Iris pigment epithelial cell (primary cell): ENCODE data around the gene GOLGA6A.
"Not testable (repeated sequence)": the region's sequence is repeated elsewhere in the genome, so short reads cannot be mapped to it uniquely, and the experiment has no call there.

Source experiments
- DNase-seq: peaks from one replicate; pipeline ENCODE4 v3.0.0-alpha.2; 2011; ENCODE audit warnings: low read depth

Gene GOLGA6A

DNA sequence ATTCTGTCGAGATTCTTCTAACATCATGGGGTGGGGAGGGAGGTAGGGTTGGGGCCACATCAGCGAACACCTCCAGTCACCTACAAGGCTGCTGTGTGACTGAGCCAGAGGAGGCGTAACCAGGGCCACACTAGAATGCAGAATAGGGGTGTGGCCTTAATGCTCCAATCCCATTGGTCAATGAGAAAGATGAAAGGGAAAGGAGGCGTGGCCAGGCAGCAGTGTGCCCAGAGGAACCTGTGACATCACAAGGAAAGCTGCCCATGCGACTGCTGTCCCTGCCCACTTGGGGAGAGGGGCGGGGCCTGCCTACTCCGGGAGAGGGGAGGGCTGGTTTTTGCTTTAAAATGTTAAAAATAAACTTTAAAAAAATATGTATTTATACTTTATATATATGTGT is at the start of gene GOLGA6A:
TSS of gene GOLGA6A (minus strand) at position 101 of the 400 bp plus-strand sequence. CDS start at position 60, 41 bp downstream.
- not testable (repeated sequence) for DNase-seq

DNA sequence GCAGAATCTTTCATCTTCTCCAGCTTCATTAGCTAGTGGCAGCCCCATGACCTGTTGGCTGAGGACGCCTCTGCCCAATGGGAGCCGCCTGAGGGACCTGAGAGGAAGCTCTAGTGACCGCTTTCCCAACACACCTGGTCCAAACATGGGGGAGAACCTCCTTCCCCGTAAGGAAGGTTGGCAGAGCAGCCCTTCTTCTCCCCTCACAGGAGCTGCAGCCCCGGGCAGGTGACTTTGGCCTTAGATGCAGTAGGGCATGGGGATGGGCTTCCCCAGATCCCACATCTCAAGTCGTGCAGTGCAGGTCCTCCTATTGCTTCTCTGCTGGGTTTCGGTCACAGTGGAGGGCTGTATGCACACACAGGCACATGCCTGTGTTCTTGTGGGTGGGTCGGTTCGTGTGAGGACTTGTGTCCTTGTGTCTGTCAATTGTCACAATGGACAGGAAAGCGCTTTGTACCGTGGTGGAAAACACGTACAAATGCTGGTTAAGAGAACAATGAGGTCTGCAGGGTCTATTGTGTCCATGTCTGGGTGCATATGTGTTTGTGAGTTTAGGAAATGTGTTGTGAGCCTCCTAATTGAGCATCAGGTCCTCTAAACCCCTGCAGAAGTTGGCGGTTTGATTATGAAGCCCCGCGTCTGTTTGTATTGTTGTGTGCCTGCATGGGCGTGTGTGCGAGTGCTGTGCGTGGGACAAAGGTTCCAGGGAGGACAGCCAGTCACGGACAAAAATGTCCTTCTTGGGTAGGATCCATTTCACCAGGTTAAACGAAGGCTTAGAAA is 49.5 kb upstream of the GOLGA6A start:
- DNase-seq = no peak

- no peak for DNase-seq
Measured at GRCh38 chr15:74130849-74131627, 48.7 kb upstream of the GOLGA6A start.

GRCh38 chr15:74130155-74130848 is 48.0 kb upstream of the GOLGA6A start, which contains the start of gene ISLR2:
Gene ISLR2 (plus strand): TSS chr15:74130586. CDS start chr15:74132755, 2,169 bp downstream.
- no peak for DNase-seq

DNA sequence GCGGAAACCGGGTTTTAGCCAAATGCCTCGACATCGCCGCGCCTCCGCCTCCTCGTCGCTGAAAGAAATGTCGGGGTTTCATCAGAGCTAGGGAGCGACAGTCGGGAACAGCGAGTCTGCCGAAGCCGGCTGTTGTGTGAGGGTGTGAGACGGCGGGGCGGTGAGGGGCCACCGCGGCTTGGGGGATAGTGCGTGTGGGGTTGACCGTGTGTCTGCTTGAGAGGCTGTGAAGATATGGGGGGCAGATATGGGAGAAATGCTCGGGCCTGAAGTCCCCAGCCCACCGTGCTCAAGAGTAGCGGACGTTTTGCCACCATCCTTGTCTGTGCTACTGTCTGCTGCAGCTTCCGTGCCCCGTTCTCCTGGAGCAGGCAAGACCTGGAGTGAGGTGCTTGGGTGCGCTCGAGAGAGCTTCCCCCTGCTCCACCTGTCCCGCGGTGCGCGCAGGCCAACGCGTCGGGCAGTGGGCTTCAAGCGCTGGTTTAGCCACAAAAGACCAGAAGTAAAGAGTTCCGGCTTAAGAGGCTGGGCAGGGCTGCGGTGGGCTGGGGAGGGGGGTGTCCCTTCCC is 47.3 kb upstream of the GOLGA6A start:
- no peak for DNase-seq

GRCh38 chr15:74128785-74129585 is 46.6 kb upstream of the GOLGA6A start:
- no peak for DNase-seq

DNA sequence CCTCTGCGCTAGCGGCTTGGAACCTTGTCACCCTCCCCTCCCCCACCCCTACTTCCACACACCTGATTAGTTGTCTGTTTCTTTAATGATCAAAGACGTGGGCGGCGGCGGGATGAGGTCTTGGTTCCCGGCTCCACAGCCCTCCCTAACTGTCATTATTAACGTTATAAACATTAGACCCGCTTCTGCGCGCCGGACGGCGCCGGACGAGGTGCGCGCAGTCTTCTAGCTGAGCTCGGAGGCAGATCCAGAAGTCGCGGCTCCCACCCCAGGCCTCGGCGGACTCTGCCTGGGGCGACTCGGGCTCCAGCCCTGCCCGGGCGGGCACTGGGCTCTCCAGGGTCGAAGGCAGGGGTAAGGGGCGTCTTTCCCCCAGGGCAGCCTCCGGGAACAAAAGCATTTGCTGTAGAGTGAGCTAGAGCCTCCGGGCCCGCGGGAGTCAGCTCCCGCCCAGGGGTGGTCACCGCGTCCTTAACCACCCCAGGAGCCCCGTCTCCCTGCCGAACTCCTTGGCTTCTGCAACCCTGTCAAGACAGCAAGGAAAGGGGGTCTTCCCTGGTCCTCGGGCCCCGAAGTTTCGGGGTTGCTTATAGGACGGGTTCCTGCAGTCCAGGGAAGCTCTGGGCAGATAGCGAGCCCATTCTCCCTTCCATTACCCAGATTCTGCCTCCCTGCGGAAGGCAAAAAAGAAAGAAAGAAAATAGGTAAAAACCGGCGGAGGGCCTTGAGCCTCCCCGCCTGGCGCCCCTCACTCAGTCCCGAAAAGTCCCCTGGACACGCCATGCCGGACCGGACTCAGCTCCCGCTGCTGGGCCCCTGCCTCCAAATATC is 45.8 kb upstream of the GOLGA6A start:
- peak; percentile 39 for DNase-seq

GRCh38 chr15:74127255-74127953 is 45.1 kb upstream of the GOLGA6A start:
- DNase-seq = peak; percentile 83

- DNase-seq = peak; percentile 27
Measured at GRCh38 chr15:74124759-74125158, 42.4 kb upstream of the GOLGA6A start.

GRCh38 chr15:74124196-74124595 is 41.8 kb upstream of the GOLGA6A start:
- DNase-seq = no peak

DNA sequence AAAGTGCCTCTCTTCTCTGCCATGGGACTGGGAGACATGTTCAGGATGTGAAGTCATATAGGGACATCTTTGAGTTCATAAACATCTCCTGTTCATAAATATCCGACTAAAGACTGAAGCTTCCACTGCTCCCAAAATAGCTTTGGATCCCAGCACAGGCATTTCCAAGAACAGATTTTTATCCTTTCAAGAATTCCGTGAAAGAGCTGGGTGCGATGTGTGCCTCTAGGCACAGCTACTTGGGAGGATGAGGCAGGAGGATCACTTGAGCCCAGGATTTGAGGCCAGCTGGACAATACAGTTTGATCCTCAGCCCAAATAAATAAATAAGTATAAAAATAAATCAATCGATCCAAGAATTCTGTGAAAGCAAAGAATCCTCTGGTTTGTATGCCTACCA is 41.3 kb upstream of the GOLGA6A start:
- DNase-seq = no peak

GRCh38 chr15:74123131-74123429 is 40.7 kb upstream of the GOLGA6A start:
- DNase-seq = no peak

- DNase-seq = no peak
Measured at GRCh38 chr15:74122403-74123130, 40.2 kb upstream of the GOLGA6A start.

- DNase-seq = no peak
Measured at GRCh38 chr15:74121858-74122257, 39.5 kb upstream of the GOLGA6A start.

GRCh38 chr15:74121039-74121438 is 38.7 kb upstream of the GOLGA6A start:
- no peak for DNase-seq

GRCh38 chr15:74120426-74120825 is 38.1 kb upstream of the GOLGA6A start:
- no peak for DNase-seq

- DNase-seq = no peak
Measured at GRCh38 chr15:74109713-74110112, 27.4 kb upstream of the GOLGA6A start.

DNA sequence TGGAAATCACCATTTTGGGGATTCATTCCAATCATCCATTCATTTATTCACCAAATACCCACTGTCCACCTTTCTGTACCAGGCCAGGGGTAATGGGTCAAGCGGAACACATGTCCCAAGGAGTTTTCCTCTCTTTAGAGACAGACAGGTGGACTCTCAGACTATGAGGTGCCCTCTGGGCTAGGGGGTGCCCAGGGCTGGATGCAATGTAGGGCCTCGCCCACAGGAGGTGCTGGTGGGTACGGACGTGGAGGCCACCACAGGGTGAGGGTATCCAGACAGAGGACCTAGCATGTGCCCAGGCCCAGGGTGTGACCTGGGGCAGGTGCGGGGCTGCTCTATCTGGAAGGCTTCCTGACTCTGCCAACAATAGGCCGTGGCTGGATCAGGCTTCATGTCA is 26.3 kb upstream of the GOLGA6A start:
- DNase-seq = not testable (repeated sequence)

GRCh38 chr15:74108111-74108510 is 25.8 kb upstream of the GOLGA6A start:
- DNase-seq = no peak
